Glutamatergic neuron (in vitro differentiated cells): ENCODE results near the gene DPP7. TPM values are rescaled to one million over a fixed set of nuclear protein-coding genes. Genes with fewer than 3 reads are reported as not detected.

Experiments used
- DNase-seq: peaks from one replicate; pipeline ENCODE4 v3.0.0; 2022
- H3K27ac Mint-ChIP-seq: one replicate; pipeline ENCODE4 v1.8.0; 2020; ENCODE audit warnings: mild to moderate bottlenecking, mixed read lengths, inconsistent platforms; ENCODE audit not compliant: unreplicated experiment
- H3K27me3 Mint-ChIP-seq: one replicate; pipeline ENCODE4 v1.8.0; 2020; ENCODE audit warnings: mild to moderate bottlenecking, moderate library complexity, mixed read lengths, inconsistent platforms; ENCODE audit not compliant: unreplicated experiment
- H3K36me3 Mint-ChIP-seq: one replicate; pipeline ENCODE4 v1.8.0; 2020; ENCODE audit warnings: mild to moderate bottlenecking, mixed read lengths, inconsistent platforms; ENCODE audit not compliant: unreplicated experiment
- H3K4me1 Mint-ChIP-seq: one replicate; pipeline ENCODE4 v1.8.0; 2020; ENCODE audit warnings: mild to moderate bottlenecking, low read depth, mixed read lengths, inconsistent platforms; ENCODE audit not compliant: unreplicated experiment
- H3K4me3 Mint-ChIP-seq: one replicate; pipeline ENCODE4 v1.8.0; 2020; ENCODE audit warnings: mild to moderate bottlenecking, mixed read lengths, inconsistent platforms; ENCODE audit not compliant: unreplicated experiment
- H3K9me3 Mint-ChIP-seq: one replicate; pipeline ENCODE4 v1.8.0; 2020; ENCODE audit warnings: mild to moderate bottlenecking, moderate library complexity, mixed read lengths, inconsistent platforms; ENCODE audit not compliant: unreplicated experiment
- total RNA-seq: library from RNA; stranded (reverse); fragmentation: NEBNext Ultra II Directional; extraction: Animal tissue kit (Norgen Biotek cat#: 25700); gene quantifications from one replicate; pipeline ENCODE4 v1.2.1, GENCODE V29; 2021; ENCODE audit not compliant: unreplicated experiment
- TF ChIP-seq, protein P1 (sequence below): fragments of 200-600 bp; sonication (generic); IDR thresholded peaks from one replicate; pipeline ENCODE4 v1.5.0; 2021; ENCODE audit not compliant: partially characterized antibody, unreplicated experiment

DPP7 gene
- total RNA-seq, 1 donor from 2014 or later = 30.8 TPM

- DNase-seq = no peak
- no peaks in the 10 kb centered on the region for H3K27me3 Mint-ChIP-seq
- no peaks in the 10 kb centered on the region for H3K9me3 Mint-ChIP-seq
- TF ChIP-seq, protein P1, sequence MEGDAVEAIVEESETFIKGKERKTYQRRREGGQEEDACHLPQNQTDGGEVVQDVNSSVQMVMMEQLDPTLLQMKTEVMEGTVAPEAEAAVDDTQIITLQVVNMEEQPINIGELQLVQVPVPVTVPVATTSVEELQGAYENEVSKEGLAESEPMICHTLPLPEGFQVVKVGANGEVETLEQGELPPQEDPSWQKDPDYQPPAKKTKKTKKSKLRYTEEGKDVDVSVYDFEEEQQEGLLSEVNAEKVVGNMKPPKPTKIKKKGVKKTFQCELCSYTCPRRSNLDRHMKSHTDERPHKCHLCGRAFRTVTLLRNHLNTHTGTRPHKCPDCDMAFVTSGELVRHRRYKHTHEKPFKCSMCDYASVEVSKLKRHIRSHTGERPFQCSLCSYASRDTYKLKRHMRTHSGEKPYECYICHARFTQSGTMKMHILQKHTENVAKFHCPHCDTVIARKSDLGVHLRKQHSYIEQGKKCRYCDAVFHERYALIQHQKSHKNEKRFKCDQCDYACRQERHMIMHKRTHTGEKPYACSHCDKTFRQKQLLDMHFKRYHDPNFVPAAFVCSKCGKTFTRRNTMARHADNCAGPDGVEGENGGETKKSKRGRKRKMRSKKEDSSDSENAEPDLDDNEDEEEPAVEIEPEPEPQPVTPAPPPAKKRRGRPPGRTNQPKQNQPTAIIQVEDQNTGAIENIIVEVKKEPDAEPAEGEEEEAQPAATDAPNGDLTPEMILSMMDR = no peak
- no peaks in the 10 kb centered on the region for H3K36me3 Mint-ChIP-seq
- H3K4me1 Mint-ChIP-seq = peaks cover 2% of the 10 kb centered on the region
- peak overlapping the region; percentile 55 for H3K27ac Mint-ChIP-seq
- no peak overlapping the region for H3K4me3 Mint-ChIP-seq
These were observed 18.6 kb downstream of the DPP7 start for GRCh38 chr9:137095664-137096517.

DNA sequence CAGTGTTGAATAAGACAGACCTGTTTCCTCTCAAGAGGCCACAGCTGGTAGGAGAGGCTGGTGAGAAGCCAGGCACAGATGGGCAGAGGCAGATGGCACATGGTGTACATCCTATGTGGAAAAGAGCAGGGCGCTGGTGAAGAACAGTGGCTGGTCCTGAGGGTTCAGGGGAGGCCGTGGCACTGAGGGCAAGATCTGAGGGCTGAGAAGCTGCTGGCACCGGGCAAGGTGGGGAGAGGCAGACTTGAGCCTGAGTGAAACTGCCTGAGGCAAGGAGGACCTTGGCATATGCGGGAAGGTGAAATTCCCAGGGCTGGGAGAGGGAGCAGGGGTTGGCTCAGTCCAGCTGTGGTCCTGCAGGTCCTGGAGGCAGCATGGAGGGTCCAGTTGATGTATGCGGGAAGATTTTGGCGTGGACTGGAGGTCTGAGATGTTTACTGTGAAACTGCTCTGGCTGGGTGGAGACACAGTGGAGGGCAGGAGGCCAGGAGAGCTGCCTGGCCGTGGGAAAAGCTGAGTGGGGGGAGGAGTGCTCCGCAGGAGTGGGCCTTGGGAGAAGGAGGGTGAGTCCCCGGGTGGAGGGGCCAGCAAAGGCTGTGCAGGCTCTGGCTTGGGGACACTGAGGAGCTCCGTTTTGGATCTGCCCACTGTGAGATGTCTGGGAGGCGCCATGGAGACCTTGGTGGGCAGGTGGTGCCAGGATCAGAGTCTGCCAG is 25.1 kb downstream of the DPP7 start:
- peak overlapping the region; percentile 55 for H3K4me3 Mint-ChIP-seq
- H3K27me3 Mint-ChIP-seq = peaks cover 8% of the 10 kb centered on the region
- DNase-seq = no peak

GRCh38 chr9:137088121-137088520 is 26.4 kb downstream of the DPP7 start:
- Mint-ChIP-seq H3K36me3 (peaks cover 6% of the 10 kb centered on the region), H3K4me1 (peaks cover 17% of the 10 kb centered on the region), H3K27me3 (peaks cover 8% of the 10 kb centered on the region), H3K4me3 (peak overlapping the region; percentile 95), H3K27ac (peak overlapping the region; percentile 70), H3K9me3 (peaks cover 13% of the 10 kb centered on the region)
- TF ChIP-seq, protein P1 = no peak
- no peak for DNase-seq

More for the DNA sequence above, 25.1 kb downstream of the DPP7 start:
- peaks cover 6% of the 10 kb centered on the region for H3K36me3 Mint-ChIP-seq
- H3K9me3 Mint-ChIP-seq = peaks cover 13% of the 10 kb centered on the region
- TF ChIP-seq, protein P1 = no peak
- H3K4me1 Mint-ChIP-seq = peaks cover 17% of the 10 kb centered on the region
- H3K27ac Mint-ChIP-seq = peak overlapping the region; percentile 66

DNA sequence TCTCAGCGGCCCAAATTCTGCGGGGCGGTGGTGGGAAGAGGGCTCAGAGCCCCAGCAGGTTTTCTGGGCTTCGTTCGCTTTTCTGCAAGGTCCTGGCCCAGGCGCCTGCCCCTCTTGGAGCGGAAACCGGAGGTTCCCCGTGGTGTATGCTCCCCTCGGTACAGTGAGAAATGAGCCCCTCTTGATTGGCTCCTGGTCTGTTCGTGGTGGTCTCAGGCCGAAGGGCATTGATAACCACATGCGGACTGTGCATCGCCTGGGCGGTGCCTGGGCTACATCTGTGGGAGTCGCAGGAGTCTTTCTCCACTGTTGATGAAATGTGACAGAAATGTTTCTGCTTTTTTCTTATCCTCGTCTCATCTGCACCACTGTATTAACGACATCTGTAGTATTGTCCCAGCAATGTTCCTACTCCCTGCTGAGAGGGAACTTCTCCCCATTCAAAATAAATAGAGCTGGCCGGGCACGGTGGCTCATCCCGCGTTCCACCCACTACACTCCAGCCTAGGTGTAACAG is 27.1 kb downstream of the DPP7 start:
- no peak for DNase-seq
- H3K27ac Mint-ChIP-seq = peak overlapping the region; percentile 70
- peak overlapping the region; percentile 95 for H3K4me3 Mint-ChIP-seq
- peaks cover 6% of the 10 kb centered on the region for H3K36me3 Mint-ChIP-seq
- TF ChIP-seq, protein P1 = no peak
- peaks cover 17% of the 10 kb centered on the region for H3K4me1 Mint-ChIP-seq
- H3K27me3 Mint-ChIP-seq = peaks cover 8% of the 10 kb centered on the region
- H3K9me3 Mint-ChIP-seq = peaks cover 13% of the 10 kb centered on the region
